NCI-H526 treated with DMSO at 0.1 percent for 48 hours (cell line): ENCODE results near the gene COX18.
A peak's percentile ranks its signal among the peaks of the same experiment; 100 is the strongest.

Source experiments
- DNase-seq: peaks from one replicate; lab custom pipeline; 2025; lab: John Stamatoyannopoulos, UW

COX18 gene

DNA sequence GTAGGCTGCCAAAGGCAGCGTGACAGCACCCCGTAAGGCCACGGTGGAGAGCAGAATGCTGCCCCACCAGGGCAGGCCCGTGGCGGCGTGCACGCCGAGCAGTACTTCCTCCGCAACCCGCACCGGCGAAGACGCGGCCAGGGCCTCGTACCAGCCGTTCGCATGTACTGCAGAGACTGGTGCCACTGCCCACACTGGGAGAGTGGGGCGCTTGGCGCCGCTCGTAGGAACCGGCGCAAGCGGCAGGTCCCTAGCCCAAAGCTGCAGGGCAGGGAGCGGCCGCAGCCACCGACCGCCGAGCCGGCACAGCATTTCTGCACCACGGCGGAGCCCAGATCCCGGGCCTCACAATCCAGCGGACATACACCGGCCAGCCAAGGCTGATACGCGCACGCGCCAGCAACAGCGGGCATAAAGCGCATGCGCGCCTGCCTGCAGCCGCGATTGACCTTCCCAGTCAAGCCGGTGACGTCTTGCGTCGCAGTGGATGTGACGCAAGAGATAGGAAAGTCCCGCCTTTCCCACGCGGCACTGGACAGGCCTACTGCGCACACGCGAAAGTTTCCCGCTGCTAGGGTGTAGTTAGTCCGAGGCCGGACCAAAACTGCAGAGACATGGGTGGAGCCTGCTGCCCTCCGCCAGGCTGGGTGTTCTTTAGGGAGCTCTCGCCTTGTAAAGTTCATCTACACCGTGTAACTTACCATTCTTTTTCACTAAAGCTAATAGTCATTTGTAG, at the start of gene COX18:
Gene COX18, minus strand, starts transcription at position 379 of the 736 bp plus-strand sequence. Its CDS starts 67 bp downstream, at position 312.
- peak; percentile 87 for DNase-seq

DNA sequence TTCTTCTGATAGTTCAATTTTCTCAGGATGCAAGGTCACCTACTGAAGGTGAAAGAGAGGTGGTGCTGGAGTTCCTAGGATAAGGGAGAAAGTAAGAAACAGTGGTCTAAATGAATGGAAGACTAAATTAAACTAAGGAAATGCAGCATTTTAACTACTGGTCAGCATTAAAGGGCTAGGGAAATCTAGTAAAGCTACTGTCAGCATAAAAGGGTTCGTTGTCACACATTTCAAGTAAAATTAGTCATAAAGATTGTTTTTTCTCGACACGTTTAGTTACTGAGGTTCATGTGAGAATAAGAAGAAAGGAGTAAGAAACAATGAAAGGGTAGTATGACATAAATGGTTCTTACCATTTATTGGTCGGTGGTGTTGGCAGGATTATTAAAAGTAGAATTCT, 40.0 kb upstream of the COX18 start:
- no peak for DNase-seq

DNA sequence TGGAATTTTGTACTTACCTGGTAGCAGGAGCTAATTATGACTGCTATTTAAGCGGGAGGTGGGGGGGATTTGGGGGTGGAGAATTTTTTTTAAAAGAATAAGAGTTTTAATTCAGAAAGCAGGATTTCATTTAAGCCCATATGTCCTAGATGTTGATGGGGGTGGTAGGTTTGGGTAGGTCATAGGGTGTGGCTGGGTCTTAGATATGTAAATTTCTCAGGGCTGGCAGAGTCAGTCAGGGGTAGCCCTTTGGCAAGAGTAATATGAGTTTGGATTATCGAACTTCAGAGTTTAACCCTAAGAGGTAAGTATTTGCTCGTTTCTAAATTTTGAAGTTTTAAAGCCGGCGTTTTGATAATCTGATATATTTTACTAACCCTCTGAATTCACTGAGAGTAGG, 35.2 kb upstream of the COX18 start:
- DNase-seq, result no peak

- DNase-seq, result no peak
Measured at GRCh38 chr4:73103799-73104503, 34.4 kb upstream of the COX18 start.

DNA sequence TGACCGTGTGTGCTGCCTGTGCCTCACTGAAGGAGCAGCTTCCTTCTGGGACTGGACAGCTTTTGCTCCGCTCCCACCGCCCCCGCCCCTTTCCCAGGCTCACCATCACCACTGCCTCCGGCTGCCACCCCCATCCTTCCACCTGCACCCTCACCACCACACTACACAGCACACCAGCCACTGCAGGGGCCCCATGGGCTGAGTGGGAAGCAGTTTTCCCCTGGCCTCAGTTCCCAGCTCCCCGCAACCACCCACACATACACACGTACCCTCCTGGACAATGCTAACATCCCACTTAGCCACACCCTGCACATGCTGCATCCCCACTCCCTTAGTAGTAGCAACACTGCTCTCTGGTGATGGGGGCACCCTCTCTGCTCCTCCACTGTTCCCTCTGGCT, 29.6 kb upstream of the COX18 start:
- DNase-seq, result no peak

GRCh38 chr4:73098713-73099112, 29.2 kb upstream of the COX18 start:
- DNase-seq, result no peak

GRCh38 chr4:73098016-73098415, 28.5 kb upstream of the COX18 start:
- no peak for DNase-seq

DNA sequence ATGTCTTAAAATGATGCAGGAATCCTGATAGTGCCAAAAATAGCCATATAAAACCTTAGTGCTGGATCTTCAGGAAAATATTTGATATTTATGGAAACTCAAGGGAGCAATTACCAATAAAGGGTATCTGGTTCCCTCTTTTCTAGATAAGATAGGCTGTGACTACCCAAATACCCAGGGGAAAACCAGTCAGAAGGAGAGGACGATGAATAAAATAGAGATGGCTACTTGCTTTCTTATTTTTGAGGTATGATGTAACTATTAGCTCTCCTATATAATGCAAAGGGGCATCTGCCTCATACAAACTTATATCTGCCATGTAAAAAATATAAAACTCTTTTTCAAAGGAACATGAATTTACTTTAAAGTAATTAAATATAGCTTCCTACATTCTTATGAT, 23.4 kb upstream of the COX18 start:
- DNase-seq, result no peak

DNA sequence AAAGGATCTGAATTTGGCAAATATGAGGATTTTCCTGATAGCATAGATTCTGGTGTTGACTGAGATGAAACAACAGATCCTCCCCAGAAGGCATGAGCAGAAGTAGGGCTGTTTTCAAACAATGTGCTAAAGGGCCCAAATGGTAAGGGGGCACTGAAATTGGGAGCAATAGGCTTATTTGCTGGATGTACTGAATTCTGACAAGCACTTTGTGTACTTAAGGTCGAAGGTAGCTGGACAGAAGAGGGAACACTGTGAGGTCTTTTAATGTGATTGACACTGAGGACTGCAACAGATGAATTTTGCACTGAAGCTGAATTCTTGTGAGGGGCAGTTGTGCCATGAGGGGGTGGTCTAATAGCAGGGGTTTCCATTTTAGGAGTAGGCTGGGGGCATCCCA, 21.2 kb upstream of the COX18 start:
- DNase-seq, result no peak

DNA sequence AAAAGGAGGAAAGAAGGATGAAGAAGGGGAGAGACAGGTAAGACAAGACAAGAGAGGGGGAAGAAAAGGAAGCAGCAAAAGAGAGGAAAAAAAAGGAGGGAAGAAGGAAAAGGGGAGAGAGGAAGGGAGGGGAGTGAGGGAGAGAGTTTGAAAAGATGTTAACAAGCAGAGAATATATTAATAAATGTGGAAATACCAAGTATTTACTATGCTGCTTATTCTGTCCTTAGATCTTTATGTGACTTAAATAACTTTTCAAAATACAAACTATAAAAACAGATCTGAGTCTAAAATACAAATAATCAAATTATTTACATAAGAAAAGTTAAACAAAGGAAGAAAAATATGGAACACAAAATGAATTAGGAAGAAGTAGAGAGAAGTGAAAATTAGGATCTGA, 18.4 kb upstream of the COX18 start:
- DNase-seq, result no peak

GRCh38 chr4:73086095-73086868, 16.8 kb upstream of the COX18 start:
- no peak for DNase-seq

GRCh38 chr4:73080789-73081188, 11.3 kb upstream of the COX18 start:
- no peak for DNase-seq

- no peak for DNase-seq
Measured at GRCh38 chr4:73075832-73076231, 6.3 kb upstream of the COX18 start.

GRCh38 chr4:73070074-73070390, 516 bp upstream of the COX18 start:
- DNase-seq, result no peak

DNA sequence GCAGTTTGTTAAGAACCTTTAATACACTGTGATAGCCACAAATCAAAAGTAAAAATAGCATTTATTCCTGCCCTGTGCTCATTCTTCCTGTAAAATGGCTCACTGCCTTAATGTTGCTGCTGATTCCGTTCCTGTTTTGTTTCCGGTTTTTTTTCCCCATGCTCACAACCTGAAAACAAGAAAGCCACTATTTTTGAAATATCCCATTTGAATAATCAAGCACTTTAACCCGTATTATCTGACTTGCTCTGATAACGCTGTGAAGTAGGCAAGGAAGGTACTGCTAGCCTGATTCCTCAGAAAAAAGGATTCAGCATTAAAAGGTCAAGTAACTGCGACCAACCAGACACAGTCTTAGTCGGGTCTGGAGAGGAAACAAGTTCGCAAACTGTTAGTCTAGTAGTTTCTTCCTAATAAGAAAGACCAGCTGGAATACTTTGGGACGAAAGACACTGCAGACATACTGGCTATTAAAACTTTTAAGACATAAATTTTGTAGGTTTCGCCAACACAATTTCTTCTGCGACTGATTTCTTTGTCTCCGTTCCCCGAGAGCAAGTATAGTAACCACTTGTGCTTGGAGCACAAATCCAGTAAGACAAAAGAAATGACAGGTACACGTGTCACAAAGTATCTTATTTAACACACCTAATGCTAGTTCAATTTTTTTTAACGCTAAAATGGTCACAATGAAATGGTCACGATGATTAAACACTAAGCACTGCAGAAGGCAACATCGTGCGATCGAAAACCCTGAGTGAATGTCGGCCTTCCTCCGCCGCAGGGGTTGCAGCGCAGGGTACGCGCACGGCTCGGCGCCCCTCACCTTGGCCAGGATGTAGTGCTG, 802 bp downstream of the COX18 start:
- DNase-seq, result peak; percentile 36

- DNase-seq, result no peak
Measured at GRCh38 chr4:73067971-73068394, 1.5 kb downstream of the COX18 start.

- DNase-seq, result no peak
Measured at GRCh38 chr4:73066928-73067327, 2.6 kb downstream of the COX18 start.

- no peak for DNase-seq
Measured at GRCh38 chr4:73066445-73066844, 3.1 kb downstream of the COX18 start.

- no peak for DNase-seq
Measured at GRCh38 chr4:73064536-73064935, 5.0 kb downstream of the COX18 start.

- DNase-seq, result no peak
Measured at GRCh38 chr4:73055241-73055897, 14.1 kb downstream of the COX18 start.

GRCh38 chr4:73053974-73054480, 15.5 kb downstream of the COX18 start:
- no peak for DNase-seq
